ENCODE results near the gene CCDC59. TPM values are rescaled to one million over a fixed set of nuclear protein-coding genes. Genes with fewer than 3 reads are reported as not detected.
A peak's percentile ranks its signal among the peaks of the same experiment; 100 is the strongest.

CCDC59 gene
- polyA plus RNA-seq, 1 donor (not counting 4 experiments of a cell fraction or from before 2014, with no cell fraction given), result 29.5 TPM

- no peak overlapping the region for H3K9ac ChIP-seq (ENCODE audit: control insufficient read depth, extremely low read depth, insufficient read depth, low read length)
- TF ChIP-seq EZH2 (IDR thresholded peaks at IDR 0.05; ENCODE audit: low read length) (no peak), CTCF (optimal IDR thresholded peaks at IDR 0.05 in 1 of 3, IDR thresholded peaks at IDR 0.05 in 1 of 3, conservative IDR thresholded peaks at IDR 0.05 in 1 of 3; ENCODE audit: extremely low read depth in 1 of 3, insufficient read depth in 2 of 3, low read length in 3 of 3) (peak in 2 of 3 experiments; percentile 31 to 59)
- no peaks in the 10 kb centered on the region for H3K9me3 ChIP-seq (ENCODE audit: control insufficient read depth, low read depth, low read length)
- no peaks in the 10 kb centered on the region for H3K4me1 ChIP-seq (ENCODE audit: control insufficient read depth, extremely low read depth, insufficient read depth, low read length)
- DNase-seq (ENCODE audit: low read depth, low spot score) (no peak), FAIRE-seq (no peak)
- H3K4me3 ChIP-seq (ENCODE audit: control insufficient read depth in 2 of 3, extremely low read depth in 1 of 3, insufficient read depth in 2 of 3, low read depth in 1 of 3, low read length in 3 of 3), result no peak overlapping the region
- dilution Hi-C loops (cut with MboI; ENCODE audit: extremely low pct_ligation_motif_present, low sequenced_read_pairs), result no loop called here
- H3K27ac ChIP-seq (ENCODE audit: control insufficient read depth, insufficient read depth, low read length), result no peak overlapping the region
- H3K4me2 ChIP-seq (ENCODE audit: control insufficient read depth, extremely low read depth, insufficient read depth, low read depth, low read length), result no peak overlapping the region
- H2AFZ ChIP-seq (ENCODE audit: control insufficient read depth, low read length), result no peak overlapping the region
- no peaks in the 10 kb centered on the region for H3K79me2 ChIP-seq (ENCODE audit: control insufficient read depth, insufficient read depth, low read length)
- no peaks in the 10 kb centered on the region for H3K36me3 ChIP-seq (ENCODE audit: control insufficient read depth in 2 of 2, extremely low read depth in 1 of 2, insufficient read depth in 2 of 2, low read length in 2 of 2)
- H3K9me1 ChIP-seq (ENCODE audit: control insufficient read depth, extremely low read depth, insufficient read depth, low read length), result no peaks in the 10 kb centered on the region
- no peaks in the 10 kb centered on the region for H3K27me3 ChIP-seq (ENCODE audit: control insufficient read depth, extremely low read depth, insufficient read depth, low read length)
- H4K20me1 ChIP-seq (ENCODE audit: control insufficient read depth, extremely low read depth, insufficient read depth, low read length), result no peaks in the 10 kb centered on the region
Observed at GRCh38 chr12:82383930-82384552, 25.9 kb upstream of the CCDC59 start.

- H3K4me1 ChIP-seq (ENCODE audit: control insufficient read depth, extremely low read depth, insufficient read depth, low read length), result no peaks in the 10 kb centered on the region
- H3K9me3 ChIP-seq (ENCODE audit: control insufficient read depth, low read depth, low read length), result no peaks in the 10 kb centered on the region
- dilution Hi-C loops (cut with MboI; ENCODE audit: extremely low pct_ligation_motif_present, low sequenced_read_pairs), result no loop called here
- H4K20me1 ChIP-seq (ENCODE audit: control insufficient read depth, extremely low read depth, insufficient read depth, low read length), result no peaks in the 10 kb centered on the region
- no peaks in the 10 kb centered on the region for H3K36me3 ChIP-seq (ENCODE audit: control insufficient read depth in 2 of 2, extremely low read depth in 1 of 2, insufficient read depth in 2 of 2, low read length in 2 of 2)
- TF ChIP-seq EZH2 (IDR thresholded peaks at IDR 0.05; ENCODE audit: low read length), result no peak
- TF ChIP-seq CTCF (optimal IDR thresholded peaks at IDR 0.05 in 1 of 3, IDR thresholded peaks at IDR 0.05 in 1 of 3, conservative IDR thresholded peaks at IDR 0.05 in 1 of 3; ENCODE audit: extremely low read depth in 1 of 3, insufficient read depth in 2 of 3, low read length in 3 of 3), result no peak
- no peak overlapping the region for H3K4me3 ChIP-seq (ENCODE audit: control insufficient read depth in 2 of 3, extremely low read depth in 1 of 3, insufficient read depth in 2 of 3, low read depth in 1 of 3, low read length in 3 of 3)
- DNase-seq (ENCODE audit: low read depth, low spot score) (no peak), FAIRE-seq (no peak)
- no peak overlapping the region for H3K9ac ChIP-seq (ENCODE audit: control insufficient read depth, extremely low read depth, insufficient read depth, low read length)
- H3K9me1 ChIP-seq (ENCODE audit: control insufficient read depth, extremely low read depth, insufficient read depth, low read length), result no peaks in the 10 kb centered on the region
- H3K27ac ChIP-seq (ENCODE audit: control insufficient read depth, insufficient read depth, low read length), result no peak overlapping the region
- no peak overlapping the region for H3K4me2 ChIP-seq (ENCODE audit: control insufficient read depth, extremely low read depth, insufficient read depth, low read depth, low read length)
- H3K27me3 ChIP-seq (ENCODE audit: control insufficient read depth, extremely low read depth, insufficient read depth, low read length), result no peaks in the 10 kb centered on the region
- H2AFZ ChIP-seq (ENCODE audit: control insufficient read depth, low read length), result no peak overlapping the region
- H3K79me2 ChIP-seq (ENCODE audit: control insufficient read depth, insufficient read depth, low read length), result no peaks in the 10 kb centered on the region
Observed at GRCh38 chr12:82378997-82379396, 20.8 kb upstream of the CCDC59 start.

All from keratinocyte (primary cell).